Neural progenitor cell (in vitro differentiated cells): ENCODE measurements around the gene ARHGAP45.

Experiments
- CTCF ChIP-seq: fragments of 200-600 bp; sonication (generic); IDR thresholded peaks from 2 replicates; pipeline ENCODE4 v1.5.1; 2017; ENCODE audit warnings: antibody characterized with exemption, mild to moderate bottlenecking
- EZH2 ChIP-seq: fragments of 200-600 bp; sonication (generic); IDR thresholded peaks from 2 replicates; pipeline ENCODE4 v1.6.1; 2017; ENCODE audit warnings: antibody characterized with exemption, mild to moderate bottlenecking, moderate library complexity
- EZH2phosphoT487 ChIP-seq: fragments of 200-600 bp; sonication (generic); IDR thresholded peaks from 2 replicates; pipeline ENCODE4 v1.6.1; 2017; ENCODE audit warnings: antibody characterized with exemption

GRCh38 chr19:1103132-1103707 lies 36.3 kb downstream of the ARHGAP45 start:
- TF ChIP-seq CTCF, result no peak
- TF ChIP-seq EZH2, result no peak
- TF ChIP-seq EZH2phosphoT487, result no peak
